ENCODE data around the gene PBX1.

The PBX1 gene

GRCh38 chr1:164756741-164757140, 197.8 kb downstream of the PBX1 start:
- DNase-seq (ENCODE audit: low read depth in 2 of 2): no peak
- no peak overlapping the region for H3K4me3 ChIP-seq (replicated peaks in 1 of 2; ENCODE audit: low read depth in 2 of 2, low read length in 2 of 2)
- no peak for TF ChIP-seq CTCF (IDR thresholded peaks at IDR 0.05; ENCODE audit: low read depth, low read length)

- H3K4me3 ChIP-seq (replicated peaks in 1 of 2; ENCODE audit: low read depth in 2 of 2, low read length in 2 of 2): no peak overlapping the region
- no peak for TF ChIP-seq CTCF (IDR thresholded peaks at IDR 0.05; ENCODE audit: low read depth, low read length)
- DNase-seq (ENCODE audit: low read depth in 2 of 2): no peak
Observed at GRCh38 chr1:164757625-164758024, 198.6 kb downstream of the PBX1 start.

- no peak for TF ChIP-seq CTCF (IDR thresholded peaks at IDR 0.05; ENCODE audit: low read depth, low read length)
Observed at GRCh38 chr1:164759144-164759920, 200.3 kb downstream of the PBX1 start.

GRCh38 chr1:164759979-164760469, 201.0 kb downstream of the PBX1 start:
- no peak overlapping the region for H3K4me3 ChIP-seq (replicated peaks in 1 of 2; ENCODE audit: low read depth in 2 of 2, low read length in 2 of 2)
- DNase-seq (ENCODE audit: low read depth in 2 of 2): no peak
- TF ChIP-seq CTCF (IDR thresholded peaks at IDR 0.05; ENCODE audit: low read depth, low read length): no peak

More at GRCh38 chr1:164759144-164759920, 200.3 kb downstream of the PBX1 start:
- H3K4me3 ChIP-seq (replicated peaks in 1 of 2; ENCODE audit: low read depth in 2 of 2, low read length in 2 of 2): no peak overlapping the region
- DNase-seq (ENCODE audit: low read depth in 2 of 2): no peak

GRCh38 chr1:164760569-164760968, 201.6 kb downstream of the PBX1 start:
- H3K4me3 ChIP-seq (replicated peaks in 1 of 2; ENCODE audit: low read depth in 2 of 2, low read length in 2 of 2): no peak overlapping the region
- peak in 1 of 2 donors; percentile 58 for DNase-seq (ENCODE audit: low read depth in 2 of 2)
- no peak for TF ChIP-seq CTCF (IDR thresholded peaks at IDR 0.05; ENCODE audit: low read depth, low read length)

- H3K4me3 ChIP-seq (replicated peaks in 1 of 2; ENCODE audit: low read depth in 2 of 2, low read length in 2 of 2): no peak overlapping the region
- no peak for TF ChIP-seq CTCF (IDR thresholded peaks at IDR 0.05; ENCODE audit: low read depth, low read length)
Observed at GRCh38 chr1:164761009-164761408, 202.0 kb downstream of the PBX1 start.

More at GRCh38 chr1:164761009-164761408, 202.0 kb downstream of the PBX1 start:
- DNase-seq (ENCODE audit: low read depth in 2 of 2): no peak
